A549 (cell line): ENCODE results near the gene MACROD1. TPM values are rescaled to one million over a fixed set of nuclear protein-coding genes. Genes with fewer than 3 reads are reported as not detected.

Experiments used
- ATAC-seq, 2 experiments: fragments of 200-7000 bp in 1 of 2; fragments of >200 bp in 1 of 2; cut with Nextera tagmentation in 1 of 2; cut with Tn5 transposase in 1 of 2; 3 replicates each; pipeline versions ENCODE4 v1.8.0 to v1.9.1; 2018 to 2020; ENCODE audit warnings: mild to moderate bottlenecking in 1 of 2, moderate library complexity in 1 of 2
- CTCF ChIA-PET: fragments of 300-600 bp; sonication (Branson Sonifier 250); formaldehyde crosslinking; extraction: SDS; loops from one replicate; lab custom pipeline; 2021; ENCODE audit warnings: antibody characterized with exemption, inconsistent platforms; lab: Yijun Ruan, JAX
- POLR2A ChIA-PET: fragments of 350-600 bp; formaldehyde crosslinking; extraction: SDS; loops from one replicate; lab custom pipeline; 2021; ENCODE audit warnings: antibody characterized with exemption, inconsistent platforms; lab: Yijun Ruan, JAX
- DNase-seq, 2 experiments: peaks; one replicate each; pipeline versions ENCODE4 v3.0.0 to v3.0.0-alpha.2; 2011 to 2016; ENCODE audit warnings: low read depth in 1 of 2, low spot score in 1 of 2
- FAIRE-seq: peaks from 2 replicates; lab custom pipeline; 2011; peaks lifted over from hg19 to GRCh38; lab: Jason Lieb, UNC
- H3K27ac ChIP-seq, 2 experiments: fragments of >200 bp; sonication (Bioruptor Twin); formaldehyde crosslinking; 3 replicates each; pipeline ENCODE4 v1.5.1; 2016 to 2017
- H3K4me1 ChIP-seq: fragments of >200 bp; sonication (Bioruptor Twin); formaldehyde crosslinking; 3 replicates; pipeline ENCODE4 v1.6.1; 2016
- H3K4me2 ChIP-seq: fragments of >200 bp; sonication (Bioruptor Twin); formaldehyde crosslinking; 3 replicates; pipeline ENCODE4 v1.6.1; 2016
- H3K4me3 ChIP-seq: fragments of >200 bp; sonication (Bioruptor Twin); formaldehyde crosslinking; 3 replicates; pipeline ENCODE4 v1.5.1; 2016
- H3K9me3 ChIP-seq: fragments of >200 bp; sonication (Bioruptor Twin); formaldehyde crosslinking; 3 replicates; pipeline ENCODE4 v1.6.1; 2016
- BCL3 ChIP-seq: fragments of >200 bp; sonication (Bioruptor Twin); formaldehyde crosslinking; IDR thresholded peaks from 3 replicates; pipeline ENCODE4 v1.6.1; 2016
- CBX2 ChIP-seq: fragments of 200-600 bp; sonication (generic); IDR thresholded peaks from 2 replicates; pipeline ENCODE4 v1.6.1; 2016; ENCODE audit warnings: low read depth, mild to moderate bottlenecking, borderline replicate concordance
- CHD2 ChIP-seq: fragments of 150-350 bp; IDR thresholded peaks from 2 replicates; pipeline ENCODE4 v1.6.1; 2014; ENCODE audit warnings: low read length; ENCODE audit not compliant: partially characterized antibody
- EHF ChIP-seq: fragments of 250-450 bp; sonication (Bioruptor Pico); IDR thresholded peaks from 2 replicates; pipeline ENCODE4 v1.5.0; 2020; ENCODE audit warnings: mild to moderate bottlenecking
- EP300 ChIP-seq, 2 experiments: fragments of >200 bp; sonication (Bioruptor Twin); formaldehyde crosslinking; IDR thresholded peaks; 2 replicates in 1 of 2; 3 replicates in 1 of 2; pipeline ENCODE4 v1.6.1; 2016 to 2017
- ESRRA ChIP-seq: fragments of 150-350 bp; IDR thresholded peaks from 2 replicates; pipeline ENCODE4 v1.6.1; 2014; ENCODE audit warnings: mild to moderate bottlenecking, low read length, borderline replicate concordance
- FOSB ChIP-seq: fragments of 250-450 bp; sonication (Bioruptor Pico); IDR thresholded peaks from 2 replicates; pipeline ENCODE4 v1.5.0; 2020; ENCODE audit warnings: mild to moderate bottlenecking, moderate library complexity
- FOSL2 ChIP-seq, 2 experiments: fragments of 450-650 bp in 1 of 2; fragments of >200 bp in 1 of 2; sonication (Bioruptor Twin) in 1 of 2; formaldehyde crosslinking; IDR thresholded peaks; 2 replicates each; pipeline versions ENCODE4 v1.5.0 to v1.6.1; 2016 to 2020; ENCODE audit warnings: mild to moderate bottlenecking in 1 of 2, moderate library complexity in 1 of 2
- HDAC2 ChIP-seq: fragments of 200-600 bp; sonication (generic); IDR thresholded peaks from 2 replicates; pipeline ENCODE4 v1.6.1; 2016
- HMGXB4 ChIP-seq: fragments of 250-450 bp; sonication (Bioruptor Pico); IDR thresholded peaks from 2 replicates; pipeline ENCODE4 v1.5.0; 2021; ENCODE audit warnings: mild to moderate bottlenecking, moderate library complexity, borderline replicate concordance
- HOXA7 ChIP-seq: fragments of 250-450 bp; sonication (Bioruptor Pico); IDR thresholded peaks from 2 replicates; pipeline ENCODE4 v1.5.0; 2020; ENCODE audit warnings: mild to moderate bottlenecking, moderate library complexity
- JUNB ChIP-seq: fragments of >200 bp; sonication (Bioruptor Twin); formaldehyde crosslinking; IDR thresholded peaks from 2 replicates; pipeline ENCODE4 v1.6.1; 2016
- KDM1A ChIP-seq: fragments of 200-600 bp; sonication (generic); IDR thresholded peaks from 2 replicates; pipeline ENCODE4 v1.6.1; 2016; ENCODE audit warnings: low read depth, mild to moderate bottlenecking
- MAFK ChIP-seq: fragments of 450-650 bp; IDR thresholded peaks from 2 replicates; pipeline ENCODE4 v1.6.1; 2014; ENCODE audit not compliant: partially characterized antibody
- NPAS2 ChIP-seq: fragments of 250-450 bp; sonication (Bioruptor Pico); IDR thresholded peaks from 2 replicates; pipeline ENCODE4 v1.8.0; 2022; ENCODE audit warnings: mild to moderate bottlenecking, moderate library complexity, borderline replicate concordance
- PHF8 ChIP-seq: fragments of 200-600 bp; sonication (generic); IDR thresholded peaks from 2 replicates; pipeline ENCODE4 v1.6.1; 2016; ENCODE audit warnings: low read depth, mild to moderate bottlenecking, antibody characterized with exemption, moderate library complexity, borderline replicate concordance
- REST ChIP-seq: fragments of 200-600 bp; sonication (generic); IDR thresholded peaks from 2 replicates; pipeline ENCODE4 v1.6.1; 2016; ENCODE audit warnings: antibody characterized with exemption, mild to moderate bottlenecking, moderate library complexity
- ZFP36 ChIP-seq: fragments of 450-650 bp; IDR thresholded peaks from 2 replicates; pipeline ENCODE4 v1.6.1; 2014; ENCODE audit warnings: borderline replicate concordance; ENCODE audit not compliant: partially characterized antibody
- WGBS: methylation state at CpG from one replicate; pipeline ENCODE4 v1.1.6; 2017; ENCODE audit errors: missing lambda C conversion rate; 5-methylcytosine and 5-hydroxymethylcytosine counted together
- polyA plus RNA-seq, 4 experiments: library from polyadenylated mRNA; depleted of rRNA in 3 of 4; stranded (reverse); fragments of >200 nt; fragmentation: RNase III in 1 of 4; extraction: RNeasy Plus Mini Kit Qiagen cat#74134 plus additional on column Dnase treatment in 1 of 4; gene quantifications; 2 replicates in 3 of 4; 3 replicates in 1 of 4; pipeline ENCODE4 v1.2.3, GENCODE V29; 2011 to 2017

The MACROD1 gene
- polyA plus RNA-seq, 2 of the 4 experiments (the other 2 are of a cell fraction), result 15.1 to 16.6 TPM

- TF ChIP-seq REST (no peak), MAFK (no peak), NPAS2 (no peak), JUNB (no peak), BCL3 (no peak), PHF8 (no peak)
- TF ChIP-seq, all 56 proteins: peak for 0
Measured at GRCh38 chr11:64005691-64006090, 160.2 kb downstream of the MACROD1 start (continued).

GRCh38 chr11:64004590-64004984 is 161.3 kb downstream of the MACROD1 start:
- FAIRE-seq (no peak), ATAC-seq (no peak), DNase-seq (peak in 1 of 2 experiments; percentile 75)
- H3K27ac ChIP-seq, result peak overlapping the region; percentile 31 to 75; a peak in 4 of 6 replicates
- WGBS, result 52% methylated on average over 4 of the region's 4 CpGs
- H3K4me1 ChIP-seq, result peaks cover 38% of the 10 kb centered on the region
- H3K4me2 ChIP-seq, result peak overlapping the region; percentile 37
- POLR2A ChIA-PET, result no interaction called here
- no peak overlapping the region for H3K4me3 ChIP-seq
- CTCF ChIA-PET, result interaction anchor here (6.2 kb wide), 1 partner anchor 143 kb away, joined by 41 read pairs; no protein-coding TSS in a partner anchor
- TF ChIP-seq HDAC2, result 0 out of 2 replicates have a peak, but pooled peaks have one; percentile 66
- no peak for TF ChIP-seq EP300 (IDR thresholded peaks at IDR 0.05)
- TF ChIP-seq HOXA7, result no peak; the same call in 1 of the 2 replicates
- TF ChIP-seq HMGXB4 (CRISPR knock-in tag), result no peak
- 0 out of 2 replicates have a peak, but pooled peaks have one; percentile 12 for TF ChIP-seq FOSL2 (IDR thresholded peaks at IDR 0.05)
- peak; percentile 88 for TF ChIP-seq FOSL2 (CRISPR knock-in tag; IDR thresholded peaks at IDR 0.05)
- TF ChIP-seq ZFP36, result peak; percentile 93
- peak; percentile 87 for TF ChIP-seq KDM1A
- peak; percentile 43; the same call in 1 of the 2 replicates for TF ChIP-seq FOSB
- TF ChIP-seq NPAS2, result no peak
- H3K9me3 ChIP-seq, result no peaks in the 10 kb centered on the region

GRCh38 chr11:64003807-64004589 is 161.9 kb downstream of the MACROD1 start:
- ChIA-PET CTCF (interaction anchor here (6.2 kb wide), 1 partner anchor 144 kb away, joined by 41 read pairs; no protein-coding TSS in a partner anchor), POLR2A (no interaction called here)
- Histone ChIP-seq H3K4me2 (peak overlapping the region; percentile 37), H3K9me3 (no peaks in the 10 kb centered on the region), H3K4me3 (no peak overlapping the region), H3K27ac (peak overlapping the region; percentile 45 to 75), H3K4me1 (peaks cover 38% of the 10 kb centered on the region)
- WGBS, result 51% methylated on average over 21 of the region's 23 CpGs
- DNase-seq, result peak in 1 of 2 experiments; percentile 73
- no peak for TF ChIP-seq ESRRA
- no peak for TF ChIP-seq EHF
- no peak for TF ChIP-seq CHD2
- no peak for TF ChIP-seq CBX2
- FAIRE-seq, result no peak
- peak; percentile 2 to 15; a peak in 4 of 6 replicates for ATAC-seq
